AG10803 (cell line): ENCODE measurements around the gene NDC80.

Source experiments
- DNase-seq: peaks from one replicate; pipeline ENCODE4 v3.0.0; 2010; ENCODE audit warnings: low read depth
- H3K4me3 ChIP-seq: 2 replicates; pipeline ENCODE4 v1.5.1; 2011; ENCODE audit warnings: mild to moderate bottlenecking, low read length, control low read depth
- TF ChIP-seq, protein P1 (sequence below): conservative IDR thresholded peaks from 2 replicates; pipeline ENCODE4 v1.5.1; 2011; ENCODE audit warnings: mild to moderate bottlenecking, low read length, control low read depth, inconsistent platforms

NDC80 gene

GRCh38 chr18:2570772-2571199, 571 bp upstream of the NDC80 start:
- DNase-seq: peak; percentile 67
- TF ChIP-seq, protein P1, sequence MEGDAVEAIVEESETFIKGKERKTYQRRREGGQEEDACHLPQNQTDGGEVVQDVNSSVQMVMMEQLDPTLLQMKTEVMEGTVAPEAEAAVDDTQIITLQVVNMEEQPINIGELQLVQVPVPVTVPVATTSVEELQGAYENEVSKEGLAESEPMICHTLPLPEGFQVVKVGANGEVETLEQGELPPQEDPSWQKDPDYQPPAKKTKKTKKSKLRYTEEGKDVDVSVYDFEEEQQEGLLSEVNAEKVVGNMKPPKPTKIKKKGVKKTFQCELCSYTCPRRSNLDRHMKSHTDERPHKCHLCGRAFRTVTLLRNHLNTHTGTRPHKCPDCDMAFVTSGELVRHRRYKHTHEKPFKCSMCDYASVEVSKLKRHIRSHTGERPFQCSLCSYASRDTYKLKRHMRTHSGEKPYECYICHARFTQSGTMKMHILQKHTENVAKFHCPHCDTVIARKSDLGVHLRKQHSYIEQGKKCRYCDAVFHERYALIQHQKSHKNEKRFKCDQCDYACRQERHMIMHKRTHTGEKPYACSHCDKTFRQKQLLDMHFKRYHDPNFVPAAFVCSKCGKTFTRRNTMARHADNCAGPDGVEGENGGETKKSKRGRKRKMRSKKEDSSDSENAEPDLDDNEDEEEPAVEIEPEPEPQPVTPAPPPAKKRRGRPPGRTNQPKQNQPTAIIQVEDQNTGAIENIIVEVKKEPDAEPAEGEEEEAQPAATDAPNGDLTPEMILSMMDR: peak; percentile 28
- peak overlapping the region; percentile 89 for H3K4me3 ChIP-seq

- DNase-seq: no peak
- TF ChIP-seq, protein P1: no peak
- peak overlapping the region; percentile 89 for H3K4me3 ChIP-seq
Measured at GRCh38 chr18:2572171-2572569, 813 bp downstream of the NDC80 start.

DNA sequence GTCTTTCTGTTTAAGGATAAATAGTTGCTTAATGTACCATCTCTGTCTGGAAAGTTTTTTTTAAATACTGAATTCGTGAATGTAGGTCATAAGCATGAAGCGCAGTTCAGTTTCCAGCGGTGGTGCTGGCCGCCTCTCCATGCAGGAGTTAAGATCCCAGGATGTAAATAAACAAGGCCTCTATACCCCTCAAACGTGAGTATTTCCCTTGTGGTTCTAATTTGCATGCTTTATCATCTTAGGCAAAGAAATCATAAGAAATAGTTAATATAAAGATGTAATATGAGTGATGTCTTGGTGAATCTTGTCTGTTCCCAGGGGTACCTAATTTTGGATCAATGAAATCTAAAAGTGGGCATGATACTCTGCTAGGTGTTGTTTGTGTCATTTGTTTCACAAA, 1.5 kb downstream of the NDC80 start:
- no peak for DNase-seq
- H3K4me3 ChIP-seq: peak overlapping the region; percentile 89
- TF ChIP-seq, protein P1: no peak

DNA sequence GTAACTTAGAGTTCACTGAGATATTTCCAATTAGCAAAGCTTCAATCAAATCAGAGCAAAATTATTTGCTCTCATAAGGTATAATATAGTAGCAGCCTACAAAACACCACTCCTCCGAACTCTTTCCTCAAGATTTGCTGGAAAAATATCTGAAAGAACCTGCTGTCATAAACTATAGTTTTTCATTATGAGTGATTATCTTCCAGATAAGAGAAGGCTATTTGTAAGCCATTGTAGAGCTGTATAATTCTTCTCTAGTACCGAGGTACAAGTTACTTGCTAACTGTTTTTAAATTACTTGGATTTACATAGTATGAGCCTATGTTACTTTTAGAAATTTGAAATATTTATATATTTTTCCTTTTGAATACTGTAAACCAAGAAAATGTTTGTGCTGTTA, 2.1 kb downstream of the NDC80 start:
- TF ChIP-seq, protein P1: no peak
- H3K4me3 ChIP-seq: peak overlapping the region; percentile 89
- DNase-seq: no peak

- no peak for DNase-seq
- H3K4me3 ChIP-seq: no peak overlapping the region
- TF ChIP-seq, protein P1: no peak
Measured at GRCh38 chr18:2587788-2588187, 16.4 kb downstream of the NDC80 start.

- peak; percentile 12 for DNase-seq
- H3K4me3 ChIP-seq: no peak overlapping the region
- TF ChIP-seq, protein P1: no peak
Measured at GRCh38 chr18:2588666-2589344, 17.4 kb downstream of the NDC80 start.

DNA sequence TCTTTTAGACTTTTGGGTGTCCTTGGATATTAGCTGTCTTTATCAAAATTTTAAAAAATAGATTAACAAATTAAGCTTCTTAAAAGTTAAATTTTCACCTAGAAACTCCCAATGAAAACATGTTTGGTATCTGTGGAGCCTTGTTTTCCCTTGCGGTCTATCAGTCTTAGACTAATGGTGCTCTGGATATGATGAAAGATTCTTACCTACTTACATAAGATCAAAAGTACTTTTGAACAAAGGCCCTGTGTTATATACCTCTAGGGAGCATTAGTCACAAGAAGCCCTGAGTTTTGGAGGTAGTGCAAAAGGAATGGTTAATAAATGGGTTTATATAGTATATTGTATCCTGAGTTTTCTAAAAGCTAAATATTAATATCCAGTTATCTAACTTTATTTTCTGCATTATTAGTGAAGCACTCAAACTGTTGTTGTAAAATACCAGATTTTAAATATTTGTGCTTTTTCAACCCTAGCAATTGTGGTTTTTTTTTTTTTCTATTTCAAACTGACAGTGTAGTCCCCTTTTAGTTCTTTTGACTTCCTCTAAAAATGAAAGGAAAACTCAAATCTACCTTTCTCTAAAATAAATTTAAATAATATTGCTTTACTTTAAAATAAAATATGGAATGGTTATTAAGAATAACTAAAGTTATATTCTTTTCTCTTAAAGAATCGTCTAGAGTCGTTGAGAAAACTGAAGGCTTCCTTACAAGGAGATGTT, 18.1 kb downstream of the NDC80 start:
- TF ChIP-seq, protein P1: no peak
- no peak overlapping the region for H3K4me3 ChIP-seq
- peak; percentile 21 for DNase-seq
